ENCODE measurements around the gene GNL3.
"Not testable (repeated sequence)": the region's sequence is repeated elsewhere in the genome, so short reads cannot be mapped to it uniquely, and the experiment has no call there.

GNL3 gene

GRCh38 chr3:52721002-52721729 is 35.3 kb downstream of the GNL3 start:
- no peak for DNase-seq (ENCODE audit: low read depth in 2 of 2)

- DNase-seq (ENCODE audit: low read depth in 2 of 2): no peak
Measured at GRCh38 chr3:52721730-52722008, 35.8 kb downstream of the GNL3 start.

GRCh38 chr3:52722491-52722890 is 36.7 kb downstream of the GNL3 start:
- DNase-seq (ENCODE audit: low read depth in 2 of 2): no peak

GRCh38 chr3:52723935-52724334 is 38.1 kb downstream of the GNL3 start:
- no peak for DNase-seq (ENCODE audit: low read depth in 2 of 2)

- no peak for DNase-seq (ENCODE audit: low read depth in 2 of 2)
Measured at GRCh38 chr3:52724511-52724910, 38.7 kb downstream of the GNL3 start.

GRCh38 chr3:52728753-52729152 is 42.9 kb downstream of the GNL3 start:
- not testable (repeated sequence) for DNase-seq (ENCODE audit: low read depth in 2 of 2)

GRCh38 chr3:52730681-52731080 is 44.8 kb downstream of the GNL3 start:
- DNase-seq (ENCODE audit: low read depth in 2 of 2): no peak

GRCh38 chr3:52731590-52731989 is 45.8 kb downstream of the GNL3 start:
- no peak for DNase-seq (ENCODE audit: low read depth in 2 of 2)

- DNase-seq (ENCODE audit: low read depth in 2 of 2): no peak
Measured at GRCh38 chr3:52733256-52733891, 47.5 kb downstream of the GNL3 start.

- DNase-seq (ENCODE audit: low read depth in 2 of 2): no peak
Measured at GRCh38 chr3:52739730-52740129, 53.9 kb downstream of the GNL3 start.

- no peak for DNase-seq (ENCODE audit: low read depth in 2 of 2)
Measured at GRCh38 chr3:52742418-52743041, 56.7 kb downstream of the GNL3 start.

- no peak for DNase-seq (ENCODE audit: low read depth in 2 of 2)
Measured at GRCh38 chr3:52743152-52743551, 57.3 kb downstream of the GNL3 start.

GRCh38 chr3:52743721-52744120 is 57.9 kb downstream of the GNL3 start:
- no peak for DNase-seq (ENCODE audit: low read depth in 2 of 2)
